H9 (cell line): Measurements from ENCODE around the gene ZFP57. TPM values are rescaled to one million over a fixed set of nuclear protein-coding genes. Genes with fewer than 3 reads are reported as not detected.

Experiments
- DNase-seq: peaks from one replicate; pipeline ENCODE4 v3.0.0-alpha.2; 2017
- H2AFZ ChIP-seq: one replicate; pipeline ENCODE4 v1.6.1; 2013; ENCODE audit warnings: mild to moderate bottlenecking, low read length, control low read depth, moderate library complexity
- H2AK5ac ChIP-seq: 2 replicates; pipeline ENCODE4 v1.6.1; 2013; ENCODE audit warnings: low read length, control low read depth, mixed read lengths; ENCODE audit not compliant: insufficient read length
- H2BK120ac ChIP-seq: one replicate; pipeline ENCODE4 v1.6.1; 2013; ENCODE audit warnings: low read depth, mild to moderate bottlenecking, low read length, control low read depth, inconsistent platforms; ENCODE audit not compliant: poor library complexity, severe bottlenecking
- H2BK12ac ChIP-seq: 2 replicates; pipeline ENCODE4 v1.6.1; 2013; ENCODE audit warnings: low read length, control low read depth, mixed read lengths, low read depth; ENCODE audit not compliant: insufficient read length
- H2BK15ac ChIP-seq: 2 replicates; pipeline ENCODE4 v1.6.1; 2013; ENCODE audit warnings: low read depth, low read length, control low read depth
- H2BK20ac ChIP-seq: one replicate; pipeline ENCODE4 v1.6.1; 2013; ENCODE audit warnings: low read depth, mild to moderate bottlenecking, low read length, control low read depth, inconsistent platforms; ENCODE audit not compliant: poor library complexity, severe bottlenecking
- H2BK5ac ChIP-seq: 2 replicates; pipeline ENCODE4 v1.6.1; 2013; ENCODE audit warnings: low read length, control low read depth, mixed read lengths; ENCODE audit not compliant: insufficient read length
- H3K14ac ChIP-seq: 2 replicates; pipeline ENCODE4 v1.6.1; 2013; ENCODE audit warnings: low read length, control low read depth; ENCODE audit not compliant: insufficient read depth
- H3K18ac ChIP-seq: 2 replicates; pipeline ENCODE4 v1.6.1; 2013; ENCODE audit warnings: low read depth, mild to moderate bottlenecking, mixed read lengths, low read length, control low read depth; ENCODE audit not compliant: insufficient read length
- H3K23ac ChIP-seq: 2 replicates; pipeline ENCODE4 v1.6.1; 2013; ENCODE audit warnings: low read length, control low read depth, mixed read lengths, low read depth; ENCODE audit not compliant: insufficient read length
- H3K23me2 ChIP-seq: 2 replicates; pipeline ENCODE4 v1.6.1; 2013; ENCODE audit warnings: low read depth, mild to moderate bottlenecking, mixed read lengths, low read length, control low read depth; ENCODE audit not compliant: insufficient read length, poor library complexity, severe bottlenecking
- H3K27ac ChIP-seq: 2 replicates; pipeline ENCODE4 v1.5.1; 2013; ENCODE audit warnings: low read length, control low read depth, mixed read lengths, low read depth; ENCODE audit not compliant: insufficient read length
- H3K27me3 ChIP-seq: 2 replicates; pipeline ENCODE4 v1.6.1; 2013; ENCODE audit warnings: low read length, control low read depth, inconsistent platforms; ENCODE audit not compliant: insufficient read depth
- H3K4ac ChIP-seq: 2 replicates; pipeline ENCODE4 v1.6.1; 2013; ENCODE audit warnings: low read depth, mild to moderate bottlenecking, control low read depth, inconsistent platforms, low read length, moderate library complexity
- H3K4me1 ChIP-seq: 2 replicates; pipeline ENCODE4 v1.6.1; 2013; ENCODE audit warnings: low read length, control low read depth, inconsistent platforms; ENCODE audit not compliant: insufficient read depth
- H3K4me2 ChIP-seq: 2 replicates; pipeline ENCODE4 v1.6.1; 2013; ENCODE audit warnings: low read length, control low read depth, mixed read lengths; ENCODE audit not compliant: insufficient read length, insufficient read depth
- H3K56ac ChIP-seq: 2 replicates; pipeline ENCODE4 v1.6.1; 2013; ENCODE audit warnings: low read depth, mild to moderate bottlenecking, mixed read lengths, low read length, control low read depth; ENCODE audit not compliant: insufficient read length
- H3K79me1 ChIP-seq: 2 replicates; pipeline ENCODE4 v1.6.1; 2013; ENCODE audit warnings: low read depth, mild to moderate bottlenecking, moderate library complexity, low read length, control low read depth, inconsistent platforms; ENCODE audit not compliant: insufficient read depth, poor library complexity, severe bottlenecking
- H3K79me2 ChIP-seq: 2 replicates; pipeline ENCODE4 v1.6.1; 2013; ENCODE audit warnings: low read length, control low read depth, inconsistent platforms; ENCODE audit not compliant: insufficient read depth
- H3K9ac ChIP-seq: 2 replicates; pipeline ENCODE4 v1.6.1; 2013; ENCODE audit warnings: low read length, control low read depth, mixed read lengths; ENCODE audit not compliant: insufficient read length; ENCODE audit errors: extremely low read depth
- H3K9me3 ChIP-seq: one replicate; pipeline ENCODE4 v1.6.1; 2013; ENCODE audit warnings: low read depth, low read length, inconsistent platforms; ENCODE audit not compliant: control insufficient read depth
- H3T11ph ChIP-seq: one replicate; pipeline ENCODE4 v1.6.1; 2013; ENCODE audit warnings: mild to moderate bottlenecking, low read length, control low read depth, inconsistent platforms
- H4K20me1 ChIP-seq: one replicate; pipeline ENCODE4 v1.6.1; 2013; ENCODE audit not compliant: control insufficient read depth, insufficient read length, insufficient read depth
- H4K5ac ChIP-seq: 2 replicates; pipeline ENCODE4 v1.6.1; 2013; ENCODE audit warnings: low read depth, mild to moderate bottlenecking, mixed read lengths, low read length, control low read depth; ENCODE audit not compliant: insufficient read length
- H4K8ac ChIP-seq: replicated peaks from 2 replicates; pipeline ENCODE4 v1.6.1; 2013; ENCODE audit warnings: low read length, control low read depth, mixed read lengths, low read depth; ENCODE audit not compliant: insufficient read length
- H4K91ac ChIP-seq: 2 replicates; pipeline ENCODE4 v1.6.1; 2013; ENCODE audit warnings: low read depth, mild to moderate bottlenecking, moderate library complexity, mixed read lengths, low read length, control low read depth; ENCODE audit not compliant: insufficient read length
- H3K27ac Mint-ChIP-seq, 3 experiments: 2 replicates in 2 of 3; 3 replicates in 1 of 3; pipeline ENCODE4 v1.8.0; 2020 to 2021; ENCODE audit warnings: mixed read lengths in 3 of 3, mild to moderate bottlenecking in 1 of 3, moderate library complexity in 1 of 3
- H3K27me3 Mint-ChIP-seq: 2 replicates; pipeline ENCODE4 v1.8.0; 2021; ENCODE audit warnings: low read depth, mild to moderate bottlenecking, moderate library complexity, mixed read lengths
- H3K36me3 Mint-ChIP-seq, 3 experiments: 2 replicates in 2 of 3; 3 replicates in 1 of 3; pipeline ENCODE4 v1.8.0; 2020 to 2021; ENCODE audit warnings: low read depth in 3 of 3, mixed read lengths in 3 of 3; ENCODE audit not compliant: insufficient read depth in 1 of 3
- H3K4me1 Mint-ChIP-seq, 2 experiments: 2 replicates each; pipeline ENCODE4 v1.8.0; 2020; ENCODE audit warnings: mixed read lengths in 2 of 2
- H3K4me3 Mint-ChIP-seq, 2 experiments: 2 replicates in 1 of 2; 3 replicates in 1 of 2; pipeline ENCODE4 v1.8.0; 2020 to 2021; ENCODE audit warnings: mild to moderate bottlenecking in 2 of 2, mixed read lengths in 2 of 2, moderate library complexity in 1 of 2
- H3K9me3 Mint-ChIP-seq, 2 experiments: 2 replicates in 1 of 2; 3 replicates in 1 of 2; pipeline ENCODE4 v1.8.0; 2020; ENCODE audit warnings: mild to moderate bottlenecking in 2 of 2, mixed read lengths in 2 of 2, moderate library complexity in 1 of 2
- WGBS: extraction: QIAGEN DNeasy Blood & Tissue Kit; methylation state at CpG from one replicate; pipeline ENCODE4 v1.1.7; 2013; ENCODE audit warnings: missing lambda C conversion rate, low lambda C conversion rate, mixed read lengths; ENCODE audit not compliant: insufficient read length; ENCODE audit errors: extremely low coverage; 5-methylcytosine and 5-hydroxymethylcytosine counted together
- total RNA-seq: library from RNA; stranded (reverse); gene quantifications from 2 replicates; pipeline ENCODE4 v1.2.1, GENCODE V29; 2021
- TF ChIP-seq, protein P1 (sequence below): fragments of 200-600 bp; sonication (generic); conservative IDR thresholded peaks from 3 replicates; pipeline ENCODE4 v1.8.0; 2021; ENCODE audit warnings: antibody characterized with exemption, mild to moderate bottlenecking

Gene ZFP57
- total RNA-seq, 1 experiment from 2014 or later, result 1.7 TPM

GRCh38 chr6:29666826-29667130 lies 14.2 kb downstream of the ZFP57 start:
- peak overlapping the region; percentile 64 for H2BK120ac ChIP-seq
- peak overlapping the region; percentile 30 for H3K4me2 ChIP-seq
- Mint-ChIP-seq H3K27me3 (no peaks in the 10 kb centered on the region), H3K9me3 (no peaks in the 10 kb centered on the region), H3K4me3 (peak overlapping the region; percentile 32 to 41; a peak in 3 of 5 replicates), H3K27ac (peak overlapping the region; percentile 96 to 97 (median 96)), H3K4me1 (peaks cover 50 to 59% of the 10 kb centered on the region in 2 experiments), H3K36me3 (no peaks in the 10 kb centered on the region)
- peak overlapping the region; percentile 36; the same call in 1 of the 2 replicates for H3K14ac ChIP-seq
- peak overlapping the region; percentile 93 for H3K27ac ChIP-seq
- no peak overlapping the region for H4K91ac ChIP-seq
- DNase-seq, result peak; percentile 45
- no peak overlapping the region for H4K8ac ChIP-seq
- peak overlapping the region; percentile 60 for H3T11ph ChIP-seq
- H2BK15ac ChIP-seq, result no peak overlapping the region
- H2BK5ac ChIP-seq, result peak overlapping the region; percentile 13
- no peak overlapping the region for H2AFZ ChIP-seq
- peak overlapping the region; percentile 29 for H4K5ac ChIP-seq
- TF ChIP-seq, protein P1, sequence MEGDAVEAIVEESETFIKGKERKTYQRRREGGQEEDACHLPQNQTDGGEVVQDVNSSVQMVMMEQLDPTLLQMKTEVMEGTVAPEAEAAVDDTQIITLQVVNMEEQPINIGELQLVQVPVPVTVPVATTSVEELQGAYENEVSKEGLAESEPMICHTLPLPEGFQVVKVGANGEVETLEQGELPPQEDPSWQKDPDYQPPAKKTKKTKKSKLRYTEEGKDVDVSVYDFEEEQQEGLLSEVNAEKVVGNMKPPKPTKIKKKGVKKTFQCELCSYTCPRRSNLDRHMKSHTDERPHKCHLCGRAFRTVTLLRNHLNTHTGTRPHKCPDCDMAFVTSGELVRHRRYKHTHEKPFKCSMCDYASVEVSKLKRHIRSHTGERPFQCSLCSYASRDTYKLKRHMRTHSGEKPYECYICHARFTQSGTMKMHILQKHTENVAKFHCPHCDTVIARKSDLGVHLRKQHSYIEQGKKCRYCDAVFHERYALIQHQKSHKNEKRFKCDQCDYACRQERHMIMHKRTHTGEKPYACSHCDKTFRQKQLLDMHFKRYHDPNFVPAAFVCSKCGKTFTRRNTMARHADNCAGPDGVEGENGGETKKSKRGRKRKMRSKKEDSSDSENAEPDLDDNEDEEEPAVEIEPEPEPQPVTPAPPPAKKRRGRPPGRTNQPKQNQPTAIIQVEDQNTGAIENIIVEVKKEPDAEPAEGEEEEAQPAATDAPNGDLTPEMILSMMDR, result no peak
- WGBS, result no CpG with 5 or more reads among the region's 1 CpG
- H3K9me3 ChIP-seq, result no peaks in the 10 kb centered on the region
- H2BK12ac ChIP-seq, result peak overlapping the region; percentile 11
- H3K4ac ChIP-seq, result no peak overlapping the region
- H3K79me1 ChIP-seq, result no peaks in the 10 kb centered on the region
- H3K18ac ChIP-seq, result peak overlapping the region; percentile 23
- H3K4me1 ChIP-seq, result peaks cover 30% of the 10 kb centered on the region
- H4K20me1 ChIP-seq, result no peaks in the 10 kb centered on the region
- no peak overlapping the region for H3K56ac ChIP-seq
- H3K23me2 ChIP-seq, result no peaks in the 10 kb centered on the region
- H3K79me2 ChIP-seq, result no peaks in the 10 kb centered on the region
- H3K9ac ChIP-seq, result no peak overlapping the region
- no peaks in the 10 kb centered on the region for H3K27me3 ChIP-seq
- H2AK5ac ChIP-seq, result peak overlapping the region; percentile 37
- no peak overlapping the region for H2BK20ac ChIP-seq
- no peak overlapping the region for H3K23ac ChIP-seq
